ENCODE data around the gene DDB1. TPM values are rescaled to one million over a fixed set of nuclear protein-coding genes. Genes with fewer than 3 reads are reported as not detected.

DDB1 gene
- total and polyA plus RNA-seq, 9 of the 15 experiments (the other 6 are each of a cell fraction or from before 2014, with no cell fraction given): 172 to 361 (median 266) TPM

GRCh38 chr11:61270354-61271076 is 62.4 kb downstream of the DDB1 start:
- BruUV-seq (replicated peaks): no TSS peak
- H3K36me3 ChIP-seq (ENCODE audit: control insufficient read depth, insufficient read depth, low read length): no peaks in the 10 kb centered on the region
- in situ Hi-C loops (cut with MboI) (no loop called here), intact Hi-C loops (cut with micrococcal nuclease) (no loop called here)
- DNase-seq (ENCODE audit: extremely low read depth in 1 of 4, low spot score in 3 of 4): no peak
- no peaks in the 10 kb centered on the region for H3K9me1 ChIP-seq (ENCODE audit: control insufficient read depth, insufficient read depth, low read length)
- H3K27me3 ChIP-seq (ENCODE audit: control insufficient read depth in 2 of 2, insufficient read depth in 2 of 2, low read length in 2 of 2): no peaks in the 10 kb centered on the region
- no peaks in the 10 kb centered on the region for H3K79me2 ChIP-seq (ENCODE audit: control insufficient read depth, insufficient read depth, low read length)
- TF ChIP-seq ZNF121 (CRISPR knock-in tag; conservative IDR thresholded peaks at IDR 0.05) (0 out of 2 replicates have a peak, but pooled peaks have one; percentile 9), MIER1 (IDR thresholded peaks at IDR 0.05; ENCODE audit: low read depth) (no peak), SNAPC5 (CRISPR knock-in tag; IDR thresholded peaks at IDR 0.05) (no peak), ZNF57 (CRISPR knock-in tag; IDR thresholded peaks at IDR 0.05) (no peak), SRSF3 (IDR thresholded peaks at IDR 0.05; ENCODE audit: insufficient read depth, low read length) (no peak), ZBTB40 (IDR thresholded peaks at IDR 0.05) (peak; percentile 58), ZBTB40 (CRISPR knock-in tag; IDR thresholded peaks at IDR 0.05) (no peak), ZNF395 (CRISPR knock-in tag; IDR thresholded peaks at IDR 0.05) (no peak)
- peaks cover 15 to 30% of the 10 kb centered on the region in 2 experiments; a peak in 4 of 5 replicates for H3K4me1 ChIP-seq (replicated peaks in 1 of 2; ENCODE audit: control insufficient read depth in 2 of 2, insufficient read depth in 2 of 2, low read length in 2 of 2)
- CTCF ChIA-PET (ENCODE audit: low intra/inter-chr PET ratio): no interaction called here
- ATAC-seq: no peak
- H3K4me3 ChIP-seq: no peak overlapping the region
- H3K9me3 ChIP-seq (replicated peaks; ENCODE audit: control insufficient read depth, insufficient read depth, low read depth, low read length): no peaks in the 10 kb centered on the region
- peak; percentile 15 for FAIRE-seq
- no peak overlapping the region for H3K27ac ChIP-seq (ENCODE audit: extremely low read depth, low read depth, low read length)
- no peaks in the 10 kb centered on the region for H4K20me1 ChIP-seq (replicated peaks; ENCODE audit: control insufficient read depth, insufficient read depth, low read length)
- POLR2A ChIA-PET: interaction anchor here (0.6 to 1.4 kb wide), 3 partner anchors 10 to 108 kb away, joined by 4 to 5 read pairs (median 5); no protein-coding TSS in a partner anchor
- no peak overlapping the region for H3K9ac ChIP-seq (ENCODE audit: insufficient read depth in 1 of 2, low read depth in 2 of 2, low read length in 2 of 2)
- H3K4me2 ChIP-seq (ENCODE audit: insufficient read depth, low read length): no peak overlapping the region
- WGBS (ENCODE audit: insufficient coverage, low coverage, missing lambda C conversion rate): 33% methylated on average over 6 of the region's 7 CpGs
- H2AFZ ChIP-seq (ENCODE audit: low read depth, low read length): no peak overlapping the region
